Kidney capillary endothelial cell (primary cell): ENCODE measurements around the gene TNFRSF14.

Experiments
- DNase-seq: peaks from one replicate; pipeline ENCODE4 v3.0.0-alpha.2; 2018; ENCODE audit warnings: low spot score

Gene TNFRSF14

GRCh38 chr1:2556277-2556677, at the start of gene TNFRSF14:
TSS of gene TNFRSF14 (plus strand) at chr1:2556371. CDS start at chr1:2556665, 294 bp downstream.
- no peak for DNase-seq

- DNase-seq = no peak
Observed at GRCh38 chr1:2506901-2507565, 49.1 kb upstream of the TNFRSF14 start.

GRCh38 chr1:2507744-2508155, 48.4 kb upstream of the TNFRSF14 start:
- DNase-seq = no peak

- DNase-seq = no peak
Observed at GRCh38 chr1:2508180-2508579, 48.0 kb upstream of the TNFRSF14 start.

- no peak for DNase-seq
Observed at GRCh38 chr1:2508751-2509150, 47.4 kb upstream of the TNFRSF14 start.

GRCh38 chr1:2509589-2509988, 46.6 kb upstream of the TNFRSF14 start:
- DNase-seq = no peak

- no peak for DNase-seq
Observed at GRCh38 chr1:2510366-2511155, 45.6 kb upstream of the TNFRSF14 start.

- DNase-seq = no peak
Observed at GRCh38 chr1:2512862-2513421, 43.2 kb upstream of the TNFRSF14 start.

GRCh38 chr1:2513939-2514652, 42.1 kb upstream of the TNFRSF14 start:
- DNase-seq = no peak

GRCh38 chr1:2514863-2515762, 41.1 kb upstream of the TNFRSF14 start:
- no peak for DNase-seq

- no peak for DNase-seq
Observed at GRCh38 chr1:2515763-2516080, 40.4 kb upstream of the TNFRSF14 start.

GRCh38 chr1:2516124-2516523, 40.0 kb upstream of the TNFRSF14 start:
- no peak for DNase-seq

GRCh38 chr1:2516946-2517345, 39.2 kb upstream of the TNFRSF14 start:
- DNase-seq = no peak

- no peak for DNase-seq
Observed at GRCh38 chr1:2517966-2518365, 38.2 kb upstream of the TNFRSF14 start.

- no peak for DNase-seq
Observed at GRCh38 chr1:2518528-2518927, 37.6 kb upstream of the TNFRSF14 start.

- DNase-seq = no peak
Observed at GRCh38 chr1:2519029-2519685, 37.0 kb upstream of the TNFRSF14 start.

GRCh38 chr1:2519729-2520128, 36.4 kb upstream of the TNFRSF14 start:
- no peak for DNase-seq

GRCh38 chr1:2520206-2520605, 36.0 kb upstream of the TNFRSF14 start:
- no peak for DNase-seq

GRCh38 chr1:2520806-2521205, 35.4 kb upstream of the TNFRSF14 start:
- DNase-seq = no peak

- DNase-seq = no peak
Observed at GRCh38 chr1:2522230-2522629, 33.9 kb upstream of the TNFRSF14 start.
